Measurements from ENCODE around the gene PNKD. TPM values are rescaled to one million over a fixed set of nuclear protein-coding genes. Genes with fewer than 3 reads are reported as not detected.

PNKD gene
- total and polyA plus RNA-seq, 2 experiments from 2014 or later: 28.2 to 83.3 TPM

- no peaks in the 10 kb centered on the region for H3K27me3 ChIP-seq (ENCODE audit: insufficient read depth)
- H3K36me3 ChIP-seq (ENCODE audit: insufficient read depth): no peaks in the 10 kb centered on the region
- H3K4me2 ChIP-seq: no peak overlapping the region
- no peaks in the 10 kb centered on the region for H3F3A ChIP-seq (replicated peaks; ENCODE audit: low read depth)
- TF ChIP-seq ETS1 (IDR thresholded peaks at IDR 0.05) (no peak), NANOG (IDR thresholded peaks at IDR 0.05; ENCODE audit: borderline replicate concordance) (no peak), EZH2 (IDR thresholded peaks at IDR 0.05; ENCODE audit: low read depth, unreplicated experiment) (no peak), CTCF (conservative IDR thresholded peaks at IDR 0.05; ENCODE audit: low read depth in 2 of 2) (no peak), ZNF114 (CRISPR knock-in tag; IDR thresholded peaks at IDR 0.05) (no peak), STAT1 (IDR thresholded peaks at IDR 0.05; ENCODE audit: unreplicated experiment) (no peak), CREB1 (CRISPR knock-in tag; IDR thresholded peaks at IDR 0.05; ENCODE audit: low read depth) (no peak), JUNB (IDR thresholded peaks at IDR 0.05; ENCODE audit: unreplicated experiment) (no peak), REST (IDR thresholded peaks at IDR 0.05; ENCODE audit: unreplicated experiment) (no peak), ZNF462 (CRISPR knock-in tag; IDR thresholded peaks at IDR 0.05) (no peak), EZH2phosphoT487 (IDR thresholded peaks at IDR 0.05; ENCODE audit: unreplicated experiment) (no peak), ZNF331 (CRISPR knock-in tag; IDR thresholded peaks at IDR 0.05; ENCODE audit: low read depth) (no peak), POLR2AphosphoS5 (IDR thresholded peaks at IDR 0.05; ENCODE audit: low read depth) (no peak)
- Mint-ChIP-seq H3K4me1 (0 out of 3 replicates have a peak, but pooled peaks cover 2% of the 10 kb centered on the region), H3K27me3 (ENCODE audit: insufficient read depth, low read depth, poor library complexity) (peaks cover 10% of the 10 kb centered on the region), H3K4me3 (no peak overlapping the region), H3K36me3 (ENCODE audit: low read depth) (no peaks in the 10 kb centered on the region), H3K9me3 (peaks cover 3% of the 10 kb centered on the region; the same call in 1 of the 3 replicates), H3K27ac (no peak overlapping the region)
- ATAC-seq (no peak), DNase-seq (ENCODE audit: low spot score) (no peak)
- H3K27ac ChIP-seq (ENCODE audit: low read depth): no peak overlapping the region
- H3K79me2 ChIP-seq (replicated peaks; ENCODE audit: insufficient read depth): no peaks in the 10 kb centered on the region
- H3K4me1 ChIP-seq (ENCODE audit: insufficient read depth): no peaks in the 10 kb centered on the region
- no peak overlapping the region for H2AFZ ChIP-seq
- H4K20me1 ChIP-seq (replicated peaks; ENCODE audit: insufficient read depth): no peaks in the 10 kb centered on the region
- no peak overlapping the region for H3K4me3 ChIP-seq
- H3K9me2 ChIP-seq (ENCODE audit: insufficient read depth): no peaks in the 10 kb centered on the region
Measured at GRCh38 chr2:218305383-218305782, 35.1 kb downstream of the PNKD start.
